ENCODE measurements around the gene VKORC1.

DNA sequence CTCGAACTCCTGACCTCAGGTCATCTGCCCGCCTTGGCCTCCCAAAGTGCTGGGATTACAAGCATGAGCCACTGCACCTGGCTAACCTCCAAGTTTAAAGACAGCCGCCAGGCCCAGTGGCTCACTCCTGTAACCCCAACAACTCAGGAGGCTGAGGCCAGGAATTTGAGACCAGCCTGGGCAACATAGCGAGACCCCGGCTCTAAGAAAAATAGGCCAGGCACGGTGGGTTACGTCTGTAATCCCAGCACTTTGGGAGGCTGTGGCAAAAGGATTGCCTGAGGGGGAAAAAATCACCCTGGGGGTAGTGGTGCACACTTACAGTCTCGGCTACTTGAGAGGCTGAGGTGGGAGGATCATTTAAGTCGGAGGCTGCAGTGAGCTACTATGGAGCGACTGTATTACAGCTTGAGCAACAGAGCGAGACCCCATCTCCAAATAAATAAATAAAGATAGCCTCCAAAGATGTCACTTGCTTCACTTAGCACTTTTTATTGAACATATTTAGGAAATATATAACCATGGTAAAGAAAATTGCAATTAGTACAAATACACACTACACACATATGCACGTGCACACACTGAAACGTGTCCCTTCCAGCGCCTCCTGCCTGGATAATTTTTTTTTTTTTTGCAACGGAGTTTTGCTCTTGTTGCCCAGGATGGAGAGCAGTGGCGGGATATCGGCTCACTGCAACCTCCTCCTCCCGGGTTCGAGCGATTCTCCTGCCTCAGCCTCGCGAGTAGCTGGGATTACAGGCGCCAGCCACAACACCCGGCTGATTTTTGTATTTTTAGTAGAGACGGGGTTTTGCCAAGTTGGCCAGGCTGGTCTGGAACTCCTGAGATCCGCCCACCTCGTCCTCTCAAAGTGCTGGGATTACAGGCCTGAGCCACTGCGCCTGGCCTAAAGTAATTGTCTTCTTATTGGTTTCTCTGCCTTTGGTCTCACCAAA, 12.2 kb upstream of the VKORC1 start:
- TF ChIP-seq POLR2AphosphoS5 (IDR thresholded peaks at IDR 0.05; ENCODE audit: low read depth) (no peak), ZNF331 (CRISPR knock-in tag; IDR thresholded peaks at IDR 0.05; ENCODE audit: low read depth) (no peak)
- TF ChIP-seq, protein P1, sequence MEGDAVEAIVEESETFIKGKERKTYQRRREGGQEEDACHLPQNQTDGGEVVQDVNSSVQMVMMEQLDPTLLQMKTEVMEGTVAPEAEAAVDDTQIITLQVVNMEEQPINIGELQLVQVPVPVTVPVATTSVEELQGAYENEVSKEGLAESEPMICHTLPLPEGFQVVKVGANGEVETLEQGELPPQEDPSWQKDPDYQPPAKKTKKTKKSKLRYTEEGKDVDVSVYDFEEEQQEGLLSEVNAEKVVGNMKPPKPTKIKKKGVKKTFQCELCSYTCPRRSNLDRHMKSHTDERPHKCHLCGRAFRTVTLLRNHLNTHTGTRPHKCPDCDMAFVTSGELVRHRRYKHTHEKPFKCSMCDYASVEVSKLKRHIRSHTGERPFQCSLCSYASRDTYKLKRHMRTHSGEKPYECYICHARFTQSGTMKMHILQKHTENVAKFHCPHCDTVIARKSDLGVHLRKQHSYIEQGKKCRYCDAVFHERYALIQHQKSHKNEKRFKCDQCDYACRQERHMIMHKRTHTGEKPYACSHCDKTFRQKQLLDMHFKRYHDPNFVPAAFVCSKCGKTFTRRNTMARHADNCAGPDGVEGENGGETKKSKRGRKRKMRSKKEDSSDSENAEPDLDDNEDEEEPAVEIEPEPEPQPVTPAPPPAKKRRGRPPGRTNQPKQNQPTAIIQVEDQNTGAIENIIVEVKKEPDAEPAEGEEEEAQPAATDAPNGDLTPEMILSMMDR (conservative IDR thresholded peaks at IDR 0.05; ENCODE audit: low read depth in 2 of 2), result no peak

All from GM23338 (cell line).